HG02798 (cell line): Measurements from ENCODE around the gene PKN3.
"Not testable (repeated sequence)": the region's sequence is repeated elsewhere in the genome, so short reads cannot be mapped to it uniquely, and the experiment has no call there.

Experiments used
- ATAC-seq: cut with Tn5 transposase; IDR thresholded peaks from one replicate; pipeline ENCODE4 v1.9.1; 2021; ENCODE audit warnings: mild to moderate bottlenecking; ENCODE audit not compliant: unreplicated experiment, poor library complexity

PKN3 gene

GRCh38 chr9:128689820-128690683 lies 12.3 kb upstream of the PKN3 start:
- peak; percentile 0 for ATAC-seq

- no peak for ATAC-seq
Measured at GRCh38 chr9:128690684-128691034, 11.6 kb upstream of the PKN3 start.

- not testable (repeated sequence) for ATAC-seq
Measured at GRCh38 chr9:128693738-128694137, 8.6 kb upstream of the PKN3 start.

GRCh38 chr9:128694344-128694743 lies 8.0 kb upstream of the PKN3 start:
- ATAC-seq, result no peak

GRCh38 chr9:128696923-128697707 lies 5.2 kb upstream of the PKN3 start:
- no peak for ATAC-seq

- not testable (repeated sequence) for ATAC-seq
Measured at GRCh38 chr9:128699096-128699795, 3.1 kb upstream of the PKN3 start.

GRCh38 chr9:128701227-128701854 lies 962 bp upstream of the PKN3 start:
- ATAC-seq, result no peak

- ATAC-seq, result peak; percentile 15
Measured at GRCh38 chr9:128702949-128703615, 779 bp downstream of the PKN3 start.

GRCh38 chr9:128703616-128704355 lies 1.5 kb downstream of the PKN3 start:
- ATAC-seq, result no peak

- no peak for ATAC-seq
Measured at GRCh38 chr9:128704356-128704670, 2.0 kb downstream of the PKN3 start.

GRCh38 chr9:128705051-128705965 lies 3.0 kb downstream of the PKN3 start:
- no peak for ATAC-seq

GRCh38 chr9:128706045-128706444 lies 3.7 kb downstream of the PKN3 start:
- no peak for ATAC-seq

GRCh38 chr9:128706671-128707381 lies 4.5 kb downstream of the PKN3 start:
- ATAC-seq, result no peak

GRCh38 chr9:128707446-128707845 lies 5.1 kb downstream of the PKN3 start:
- ATAC-seq, result no peak

GRCh38 chr9:128712451-128713410 lies 10.4 kb downstream of the PKN3 start:
- no peak for ATAC-seq

GRCh38 chr9:128713411-128713780 lies 11.1 kb downstream of the PKN3 start:
- ATAC-seq, result no peak
